ENCODE measurements around the gene ABCF1. TPM values are rescaled to one million over a fixed set of nuclear protein-coding genes. Genes with fewer than 3 reads are reported as not detected.

Gene ABCF1
- total and polyA plus RNA-seq, 9 of the 15 experiments (the other 6 are each of a cell fraction or from before 2014, with no cell fraction given) = 41.6 to 193 (median 102) TPM

- TF ChIP-seq, protein P1, sequence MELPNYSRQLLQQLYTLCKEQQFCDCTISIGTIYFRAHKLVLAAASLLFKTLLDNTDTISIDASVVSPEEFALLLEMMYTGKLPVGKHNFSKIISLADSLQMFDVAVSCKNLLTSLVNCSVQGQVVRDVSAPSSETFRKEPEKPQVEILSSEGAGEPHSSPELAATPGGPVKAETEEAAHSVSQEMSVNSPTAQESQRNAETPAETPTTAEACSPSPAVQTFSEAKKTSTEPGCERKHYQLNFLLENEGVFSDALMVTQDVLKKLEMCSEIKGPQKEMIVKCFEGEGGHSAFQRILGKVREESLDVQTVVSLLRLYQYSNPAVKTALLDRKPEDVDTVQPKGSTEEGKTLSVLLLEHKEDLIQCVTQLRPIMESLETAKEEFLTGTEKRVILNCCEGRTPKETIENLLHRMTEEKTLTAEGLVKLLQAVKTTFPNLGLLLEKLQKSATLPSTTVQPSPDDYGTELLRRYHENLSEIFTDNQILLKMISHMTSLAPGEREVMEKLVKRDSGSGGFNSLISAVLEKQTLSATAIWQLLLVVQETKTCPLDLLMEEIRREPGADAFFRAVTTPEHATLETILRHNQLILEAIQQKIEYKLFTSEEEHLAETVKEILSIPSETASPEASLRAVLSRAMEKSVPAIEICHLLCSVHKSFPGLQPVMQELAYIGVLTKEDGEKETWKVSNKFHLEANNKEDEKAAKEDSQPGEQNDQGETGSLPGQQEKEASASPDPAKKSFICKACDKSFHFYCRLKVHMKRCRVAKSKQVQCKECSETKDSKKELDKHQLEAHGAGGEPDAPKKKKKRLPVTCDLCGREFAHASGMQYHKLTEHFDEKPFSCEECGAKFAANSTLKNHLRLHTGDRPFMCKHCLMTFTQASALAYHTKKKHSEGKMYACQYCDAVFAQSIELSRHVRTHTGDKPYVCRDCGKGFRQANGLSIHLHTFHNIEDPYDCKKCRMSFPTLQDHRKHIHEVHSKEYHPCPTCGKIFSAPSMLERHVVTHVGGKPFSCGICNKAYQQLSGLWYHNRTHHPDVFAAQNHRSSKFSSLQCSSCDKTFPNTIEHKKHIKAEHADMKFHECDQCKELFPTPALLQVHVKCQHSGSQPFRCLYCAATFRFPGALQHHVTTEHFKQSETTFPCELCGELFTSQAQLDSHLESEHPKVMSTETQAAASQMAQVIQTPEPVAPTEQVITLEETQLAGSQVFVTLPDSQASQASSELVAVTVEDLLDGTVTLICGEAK (IDR thresholded peaks at IDR 0.05) = peak; percentile 75
- TF ChIP-seq, protein P1 (CRISPR knock-in tag; IDR thresholded peaks at IDR 0.05) = no peak
- 0 out of 2 replicates have a peak, but pooled peaks have one; percentile 47 for TF ChIP-seq ZNF717 (CRISPR knock-in tag; IDR thresholded peaks at IDR 0.05)
- 0 out of 2 replicates have a peak, but pooled peaks have one; percentile 15 for TF ChIP-seq ELF2 (CRISPR knock-in tag; IDR thresholded peaks at IDR 0.05)
- peak; percentile 49; the same call in 1 of the 2 replicates for TF ChIP-seq CREB5 (CRISPR knock-in tag; IDR thresholded peaks at IDR 0.05)
- TF ChIP-seq, protein P2, sequence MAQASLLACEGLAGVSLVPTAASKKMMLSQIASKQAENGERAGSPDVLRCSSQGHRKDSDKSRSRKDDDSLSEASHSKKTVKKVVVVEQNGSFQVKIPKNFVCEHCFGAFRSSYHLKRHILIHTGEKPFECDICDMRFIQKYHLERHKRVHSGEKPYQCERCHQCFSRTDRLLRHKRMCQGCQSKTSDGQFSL (CRISPR knock-in tag; IDR thresholded peaks at IDR 0.05) = no peak
- TF ChIP-seq, protein P2 (tag; IDR thresholded peaks at IDR 0.05) = no peak
- TF ChIP-seq RCOR1 (IDR thresholded peaks at IDR 0.05; ENCODE audit: borderline replicate concordance in 1 of 2, low read depth in 2 of 2, low read length in 2 of 2) = no peak
- TF ChIP-seq RAD21 (CRISPR knock-in tag; conservative IDR thresholded peaks at IDR 0.05 in 1 of 2, IDR thresholded peaks at IDR 0.05 in 1 of 2) = peak; percentile 3 to 9; a peak in 1 of 4 replicates
- TF ChIP-seq ZNF79 (CRISPR knock-in tag; IDR thresholded peaks at IDR 0.05; ENCODE audit: low read depth) = no peak
- TF ChIP-seq PHF20 (IDR thresholded peaks at IDR 0.05; ENCODE audit: partially characterized antibody) = peak; percentile 43
- no peak for TF ChIP-seq ZC3H4 (CRISPR knock-in tag; IDR thresholded peaks at IDR 0.05; ENCODE audit: borderline replicate concordance)
- TF ChIP-seq SAP30 (IDR thresholded peaks at IDR 0.05; ENCODE audit: borderline replicate concordance, insufficient read depth, low read depth, low read length, poor library complexity, severe bottlenecking) = peak; percentile 60
- no peak for TF ChIP-seq E2F3 (CRISPR knock-in tag; IDR thresholded peaks at IDR 0.05)
Measured at GRCh38 chr6:30626484-30627366, 55.5 kb downstream of the ABCF1 start, which contains the start of gene ATAT1 (continued).

Data from K562 (cell line).